HG03378 (cell line): ENCODE measurements around the gene RER1.

Experiments used
- ATAC-seq: cut with Tn5 transposase; IDR thresholded peaks from one replicate; pipeline ENCODE4 v1.9.1; 2021; ENCODE audit warnings: mild to moderate bottlenecking, moderate library complexity; ENCODE audit not compliant: unreplicated experiment

Gene RER1

GRCh38 chr1:2353551-2354438, 37.8 kb upstream of the RER1 start:
- ATAC-seq = no peak

GRCh38 chr1:2354511-2355372, 36.9 kb upstream of the RER1 start:
- ATAC-seq = no peak

DNA sequence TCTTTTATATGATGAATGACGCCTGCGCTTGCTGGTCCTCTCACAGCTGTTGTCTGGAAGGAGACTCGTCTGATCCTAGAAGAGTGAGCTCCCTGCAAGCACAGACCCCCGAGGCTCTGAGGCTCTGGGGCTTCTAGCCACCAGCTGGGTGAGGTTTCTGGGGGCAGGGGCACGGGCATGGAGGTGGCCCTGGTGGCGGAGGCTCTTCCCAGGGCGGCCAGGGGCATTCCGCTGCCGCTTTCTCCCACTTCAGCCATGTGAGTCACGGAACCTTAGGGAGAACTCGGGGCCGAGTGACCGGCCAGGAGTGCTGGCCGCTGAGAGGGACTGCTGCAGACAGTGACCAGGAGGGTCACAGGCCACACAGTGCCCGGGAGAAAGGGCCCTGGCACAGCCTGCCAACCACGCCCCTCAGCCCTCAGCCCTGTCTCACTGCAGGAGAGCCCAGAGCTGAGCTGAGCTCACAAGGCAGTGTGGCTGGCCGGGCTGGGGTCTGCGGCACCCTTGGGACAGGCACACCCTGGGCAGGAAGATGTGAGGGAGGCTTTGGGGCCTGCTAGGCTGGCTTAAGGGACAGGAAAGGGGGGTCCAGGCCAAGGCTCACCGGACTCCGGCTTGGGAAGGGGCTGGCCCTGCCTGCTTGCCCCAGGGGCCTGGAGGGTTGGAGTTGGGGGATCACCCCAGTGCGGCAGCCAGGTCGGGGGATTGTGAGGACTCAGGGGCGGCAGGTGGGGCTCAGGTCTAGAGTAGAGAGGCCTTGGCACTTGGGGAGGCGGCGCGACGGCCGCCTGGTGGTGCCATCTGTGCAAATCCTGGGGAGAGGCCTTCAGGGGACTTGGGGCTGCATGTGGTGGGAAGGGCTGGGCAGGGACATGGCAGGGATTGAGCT, 36.0 kb upstream of the RER1 start:
- no peak for ATAC-seq

GRCh38 chr1:2356401-2356800, 35.2 kb upstream of the RER1 start:
- ATAC-seq = no peak

DNA sequence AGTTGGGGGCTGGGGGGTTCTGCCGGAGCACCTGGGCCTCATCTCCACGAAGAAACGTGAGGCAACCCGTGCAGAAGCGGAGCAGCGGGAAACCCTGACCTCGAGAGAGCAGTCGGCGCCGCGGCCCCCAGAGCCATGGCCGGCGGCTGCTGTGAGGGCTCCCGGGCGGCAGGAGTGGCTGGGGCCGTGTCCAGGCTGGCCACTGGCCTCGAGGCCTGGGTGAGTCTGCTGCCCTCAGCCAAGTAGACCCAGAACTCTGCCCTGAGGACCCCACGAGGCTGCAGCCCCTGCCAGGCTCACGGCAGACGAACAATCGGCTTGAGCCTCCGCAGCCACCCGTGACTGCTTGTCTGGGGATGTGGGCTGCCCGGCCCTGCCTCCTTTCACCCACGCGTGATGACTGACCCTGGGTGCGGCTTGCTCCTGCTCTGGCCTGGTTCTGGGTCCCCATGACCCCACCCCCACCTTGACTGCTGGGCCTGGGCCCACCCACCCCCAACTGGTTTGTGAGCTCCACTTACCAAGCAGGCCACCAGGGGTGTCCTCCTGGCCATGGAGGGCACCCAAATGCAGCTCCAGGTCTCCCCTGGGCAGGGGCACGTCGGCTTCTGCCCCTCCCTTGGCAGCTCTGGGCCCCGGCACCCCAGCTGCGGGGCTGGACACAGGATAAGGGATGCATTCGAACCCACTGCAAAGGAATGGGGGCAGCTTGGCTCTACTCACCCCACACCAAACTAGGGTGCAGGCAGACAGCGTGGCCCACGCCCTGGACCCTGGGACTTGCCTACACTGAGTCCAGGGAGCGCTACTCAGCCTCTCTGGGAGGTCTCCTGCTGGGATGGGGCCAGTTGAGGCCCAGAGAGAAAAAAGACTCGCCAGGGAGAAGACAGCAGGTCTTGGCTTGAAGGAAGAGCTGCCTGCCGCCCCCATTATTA, 34.5 kb upstream of the RER1 start:
- ATAC-seq = no peak

DNA sequence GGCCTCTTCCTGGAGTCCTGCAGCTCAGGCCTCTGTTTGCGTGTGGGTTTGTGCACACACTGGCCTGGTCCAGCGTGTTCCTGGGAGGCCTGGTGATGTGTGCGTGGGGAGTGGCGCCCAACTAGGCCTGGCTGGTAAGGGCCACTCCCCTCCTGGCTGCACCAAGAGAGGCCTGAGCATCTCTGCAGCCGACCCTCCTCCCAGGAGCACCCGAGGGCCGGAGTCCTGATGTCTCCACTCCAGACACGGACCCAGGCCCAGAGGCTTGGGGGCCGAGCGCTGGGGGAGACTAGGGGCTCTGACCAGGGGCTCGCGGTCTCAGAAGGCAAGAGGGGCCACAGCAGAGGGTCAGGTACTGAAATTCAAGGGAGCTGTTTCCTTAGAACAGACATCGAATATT, 33.6 kb upstream of the RER1 start:
- ATAC-seq = no peak

- no peak for ATAC-seq
Measured at GRCh38 chr1:2358651-2359640, 32.7 kb upstream of the RER1 start.

DNA sequence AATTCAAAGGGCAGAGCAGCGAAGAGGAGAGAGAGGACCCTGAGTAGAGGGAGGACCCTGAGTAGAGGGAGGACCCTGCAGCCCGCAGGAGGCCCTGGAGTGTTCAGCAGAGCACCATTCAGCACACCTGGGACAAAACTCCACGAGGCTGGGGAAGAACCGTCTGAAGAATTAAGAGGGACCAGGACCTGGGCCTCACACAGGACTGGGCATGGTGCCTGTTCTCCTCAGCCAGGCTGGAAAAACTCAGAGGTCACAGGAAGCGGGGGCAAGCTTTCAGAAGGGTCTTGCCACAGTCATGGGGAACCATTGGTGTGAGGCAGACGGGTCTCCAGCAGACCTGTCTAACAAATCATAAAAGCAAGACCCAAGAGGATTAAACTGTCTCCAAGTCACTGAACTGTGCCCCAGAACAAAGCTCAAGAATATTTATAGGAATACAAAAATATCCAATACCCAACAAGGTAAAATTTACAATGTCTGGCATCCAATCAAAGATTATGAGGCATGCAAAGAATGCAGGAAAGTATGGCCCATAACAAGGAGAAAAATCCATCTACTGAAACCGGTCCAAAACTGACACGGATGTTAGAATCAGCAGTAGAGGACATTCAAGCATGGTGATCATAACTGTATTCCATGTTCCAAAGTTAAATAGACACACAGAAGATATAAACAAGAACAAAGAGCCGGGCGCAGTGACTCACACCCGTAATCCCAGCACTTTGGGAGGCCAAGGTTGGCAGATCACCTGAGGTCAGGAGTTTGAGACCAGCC, 30.9 kb upstream of the RER1 start:
- ATAC-seq = no peak

GRCh38 chr1:2363847-2364513, 27.7 kb upstream of the RER1 start:
- ATAC-seq = no peak

DNA sequence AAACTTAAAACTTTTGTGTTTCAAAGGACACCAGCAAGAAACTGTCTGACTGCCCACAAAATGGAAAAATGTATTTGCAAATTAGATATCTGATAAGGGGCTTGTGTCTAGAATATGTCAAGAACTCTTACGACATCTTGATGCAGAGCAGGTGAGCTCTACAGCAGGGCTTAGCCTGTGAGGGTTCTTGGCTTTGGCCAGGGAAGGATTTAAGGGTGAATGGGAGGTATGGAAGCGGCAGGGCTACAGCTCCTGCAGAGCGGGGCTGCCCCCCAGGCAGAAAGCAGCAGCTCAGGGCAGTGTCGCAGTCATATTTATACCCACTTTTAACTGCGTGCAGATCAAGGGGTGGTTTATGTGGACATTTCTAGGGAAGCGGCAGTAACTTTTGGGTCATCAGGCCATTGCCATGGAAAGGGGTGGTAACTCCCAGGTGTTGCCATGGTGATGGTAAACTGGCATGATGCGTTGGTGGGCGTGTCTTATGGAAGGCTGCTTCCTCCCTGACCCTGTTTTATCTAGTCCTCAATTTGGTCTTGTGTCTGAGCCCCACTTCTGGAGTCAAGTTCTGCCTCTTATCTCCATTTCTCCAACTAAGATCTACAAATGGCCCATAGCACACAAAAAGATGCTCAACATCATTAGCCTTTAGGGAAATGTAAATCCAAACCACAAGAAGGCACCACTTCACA, 23.4 kb upstream of the RER1 start:
- ATAC-seq = no peak

GRCh38 chr1:2372551-2373490, 18.8 kb upstream of the RER1 start:
- ATAC-seq = no peak

GRCh38 chr1:2373551-2374251, 17.9 kb upstream of the RER1 start:
- no peak for ATAC-seq

GRCh38 chr1:2374252-2375155, 17.1 kb upstream of the RER1 start:
- ATAC-seq = no peak
